Thyroid gland (tissue), 4 donors: ENCODE data around the gene KRT81.

Source experiments
- POLR2A ChIP-seq, 2 donors: fragments of 450-650 bp; IDR thresholded peaks; one replicate each; pipeline ENCODE4 v1.6.1; 2017; ENCODE audit warnings: antibody characterized with exemption in 2 of 2, mild to moderate bottlenecking in 2 of 2, moderate library complexity in 1 of 2
- TF ChIP-seq, protein P1 (sequence below), 6 experiments: fragments of 200-600 bp in 3 of 6; fragments of 450-650 bp in 3 of 6; sonication (generic) in 3 of 6; IDR thresholded peaks; one replicate each; pipeline ENCODE4 v1.5.1; 2016 to 2019; ENCODE audit warnings: antibody characterized with exemption in 6 of 6, mild to moderate bottlenecking in 2 of 6, inconsistent platforms in 1 of 6, moderate library complexity in 1 of 6

DNA sequence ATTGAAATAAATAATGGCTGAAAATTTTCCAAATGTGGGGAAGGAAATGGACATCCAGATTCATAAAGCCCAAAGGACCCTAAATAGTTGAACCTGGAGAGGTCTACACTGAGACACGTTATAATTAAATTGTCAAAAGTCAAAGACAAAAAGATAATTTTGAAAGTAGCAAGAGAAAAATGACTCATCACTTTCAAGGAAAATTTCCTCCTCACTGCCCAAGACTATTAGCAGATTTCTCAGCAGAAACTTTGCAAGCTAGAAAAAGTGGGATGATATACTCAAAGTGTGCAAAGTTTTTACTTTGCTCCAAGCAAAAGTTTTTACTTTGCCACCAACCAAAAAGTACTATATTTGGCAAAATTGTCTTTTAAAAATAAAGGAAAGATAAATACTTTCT, 45.7 kb upstream of the KRT81 start:
- TF ChIP-seq, protein P1, sequence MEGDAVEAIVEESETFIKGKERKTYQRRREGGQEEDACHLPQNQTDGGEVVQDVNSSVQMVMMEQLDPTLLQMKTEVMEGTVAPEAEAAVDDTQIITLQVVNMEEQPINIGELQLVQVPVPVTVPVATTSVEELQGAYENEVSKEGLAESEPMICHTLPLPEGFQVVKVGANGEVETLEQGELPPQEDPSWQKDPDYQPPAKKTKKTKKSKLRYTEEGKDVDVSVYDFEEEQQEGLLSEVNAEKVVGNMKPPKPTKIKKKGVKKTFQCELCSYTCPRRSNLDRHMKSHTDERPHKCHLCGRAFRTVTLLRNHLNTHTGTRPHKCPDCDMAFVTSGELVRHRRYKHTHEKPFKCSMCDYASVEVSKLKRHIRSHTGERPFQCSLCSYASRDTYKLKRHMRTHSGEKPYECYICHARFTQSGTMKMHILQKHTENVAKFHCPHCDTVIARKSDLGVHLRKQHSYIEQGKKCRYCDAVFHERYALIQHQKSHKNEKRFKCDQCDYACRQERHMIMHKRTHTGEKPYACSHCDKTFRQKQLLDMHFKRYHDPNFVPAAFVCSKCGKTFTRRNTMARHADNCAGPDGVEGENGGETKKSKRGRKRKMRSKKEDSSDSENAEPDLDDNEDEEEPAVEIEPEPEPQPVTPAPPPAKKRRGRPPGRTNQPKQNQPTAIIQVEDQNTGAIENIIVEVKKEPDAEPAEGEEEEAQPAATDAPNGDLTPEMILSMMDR (IDR thresholded peaks at IDR 0.05) = no peak
- TF ChIP-seq POLR2A (IDR thresholded peaks at IDR 0.05) = no peak
